Fibroblast of villous mesenchyme (primary cell): ENCODE measurements around the gene HHIP. TPM values are rescaled to one million over a fixed set of nuclear protein-coding genes. Genes with fewer than 3 reads are reported as not detected.
"Not testable (repeated sequence)": the region's sequence is repeated elsewhere in the genome, so short reads cannot be mapped to it uniquely, and the experiment has no call there.

ENCODE experiments used
- DNase-seq: peaks from one replicate; pipeline ENCODE4 v3.0.0-alpha.2; 2010; ENCODE audit warnings: low read depth
- H3K4me3 ChIP-seq: 2 replicates; pipeline ENCODE4 v1.5.1; 2011; ENCODE audit warnings: low read depth, mild to moderate bottlenecking, low read length
- total RNA-seq: library from RNA; depleted of rRNA; stranded (reverse); fragments of >200 nt; gene quantifications from 2 replicates; pipeline ENCODE4 v1.2.3, GENCODE V29; 2012
- TF ChIP-seq, protein P1 (sequence below): IDR thresholded peaks from 2 replicates; pipeline ENCODE4 v1.5.1; 2012; ENCODE audit warnings: low read depth, mild to moderate bottlenecking, low read length; ENCODE audit not compliant: insufficient read depth

HHIP gene
- total RNA-seq, 1 donor = 1.7 TPM

DNA sequence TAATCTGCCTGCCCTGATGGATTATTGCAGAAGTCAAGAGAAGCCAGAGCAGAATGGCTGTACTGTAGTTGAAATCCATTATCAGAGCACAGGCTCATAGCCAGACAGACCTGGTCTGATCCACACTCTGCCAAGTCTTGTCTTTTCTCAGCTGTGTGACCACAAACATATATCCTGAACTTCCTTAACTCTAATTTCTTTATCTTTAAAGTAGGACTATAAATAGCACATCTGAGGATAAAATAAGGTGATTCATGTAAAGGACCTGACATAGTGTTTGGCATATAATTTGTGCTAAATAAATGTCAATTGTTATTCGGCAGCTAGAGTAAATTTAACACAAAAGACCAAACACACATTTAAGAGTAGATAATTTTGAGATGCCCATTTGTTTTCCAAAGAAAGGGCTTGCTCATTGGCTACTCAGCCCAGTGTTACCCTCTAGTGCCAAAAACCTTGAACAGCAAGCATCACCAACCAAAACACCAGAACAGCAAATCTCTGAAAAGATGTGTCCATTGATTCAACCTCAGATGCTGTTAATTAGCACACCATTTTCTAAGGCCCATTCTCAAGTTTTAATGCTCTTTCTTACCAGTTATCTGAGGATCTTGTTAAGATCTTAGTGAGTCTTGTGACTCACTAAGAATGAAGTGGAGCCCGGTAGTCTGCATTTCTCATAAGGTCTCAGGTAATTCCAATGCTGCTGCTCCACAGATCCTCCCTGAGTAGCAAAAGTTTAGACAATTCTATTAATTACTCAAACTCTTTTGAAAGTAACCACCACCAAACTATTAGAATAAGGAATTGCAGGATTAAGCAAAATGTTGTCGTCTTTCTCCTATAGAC is 108.8 kb downstream of the HHIP start:
- TF ChIP-seq, protein P1, sequence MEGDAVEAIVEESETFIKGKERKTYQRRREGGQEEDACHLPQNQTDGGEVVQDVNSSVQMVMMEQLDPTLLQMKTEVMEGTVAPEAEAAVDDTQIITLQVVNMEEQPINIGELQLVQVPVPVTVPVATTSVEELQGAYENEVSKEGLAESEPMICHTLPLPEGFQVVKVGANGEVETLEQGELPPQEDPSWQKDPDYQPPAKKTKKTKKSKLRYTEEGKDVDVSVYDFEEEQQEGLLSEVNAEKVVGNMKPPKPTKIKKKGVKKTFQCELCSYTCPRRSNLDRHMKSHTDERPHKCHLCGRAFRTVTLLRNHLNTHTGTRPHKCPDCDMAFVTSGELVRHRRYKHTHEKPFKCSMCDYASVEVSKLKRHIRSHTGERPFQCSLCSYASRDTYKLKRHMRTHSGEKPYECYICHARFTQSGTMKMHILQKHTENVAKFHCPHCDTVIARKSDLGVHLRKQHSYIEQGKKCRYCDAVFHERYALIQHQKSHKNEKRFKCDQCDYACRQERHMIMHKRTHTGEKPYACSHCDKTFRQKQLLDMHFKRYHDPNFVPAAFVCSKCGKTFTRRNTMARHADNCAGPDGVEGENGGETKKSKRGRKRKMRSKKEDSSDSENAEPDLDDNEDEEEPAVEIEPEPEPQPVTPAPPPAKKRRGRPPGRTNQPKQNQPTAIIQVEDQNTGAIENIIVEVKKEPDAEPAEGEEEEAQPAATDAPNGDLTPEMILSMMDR = peak; percentile 61
- peak; percentile 35 for DNase-seq
- H3K4me3 ChIP-seq = no peak overlapping the region

DNA sequence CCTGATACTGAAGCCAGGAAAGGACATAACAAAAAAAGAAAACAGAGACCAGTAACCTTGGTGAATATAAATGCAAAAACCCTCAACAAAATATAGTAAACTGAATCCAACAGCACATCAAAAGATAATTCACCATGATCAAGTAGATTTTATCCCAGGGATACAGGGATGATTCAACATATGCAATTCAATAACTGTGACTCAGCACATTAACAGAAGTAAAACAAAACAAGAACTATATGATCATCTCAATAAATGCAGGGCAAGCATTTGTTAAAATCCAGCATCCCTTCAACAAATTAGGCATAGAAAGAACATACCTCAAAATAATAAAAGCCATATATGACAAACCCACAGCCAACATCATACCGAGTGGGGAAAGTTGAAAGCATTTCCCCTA is 112.0 kb downstream of the HHIP start:
- DNase-seq = no peak
- no peak overlapping the region for H3K4me3 ChIP-seq
- TF ChIP-seq, protein P1 = no peak

DNA sequence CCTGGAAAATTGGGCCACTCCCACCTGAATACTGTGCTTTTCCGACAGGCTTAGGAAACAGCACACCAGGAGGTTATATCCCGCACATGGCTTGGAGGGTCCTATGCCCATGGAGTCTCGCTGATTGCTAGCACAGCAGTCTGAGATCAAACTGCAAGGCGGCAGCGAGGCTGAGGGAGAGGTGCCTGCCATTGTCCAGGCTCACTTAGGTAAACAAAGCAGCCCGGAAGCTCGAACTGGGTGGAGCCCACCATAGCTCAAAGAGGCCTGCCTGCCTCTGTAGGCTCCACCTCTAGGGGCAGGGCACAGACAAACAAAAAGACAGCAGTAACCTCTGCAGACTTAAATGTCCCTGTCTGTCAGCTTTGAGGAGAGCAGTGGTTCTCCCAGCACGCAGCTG is 122.9 kb downstream of the HHIP start:
- not testable (repeated sequence) for DNase-seq

DNA sequence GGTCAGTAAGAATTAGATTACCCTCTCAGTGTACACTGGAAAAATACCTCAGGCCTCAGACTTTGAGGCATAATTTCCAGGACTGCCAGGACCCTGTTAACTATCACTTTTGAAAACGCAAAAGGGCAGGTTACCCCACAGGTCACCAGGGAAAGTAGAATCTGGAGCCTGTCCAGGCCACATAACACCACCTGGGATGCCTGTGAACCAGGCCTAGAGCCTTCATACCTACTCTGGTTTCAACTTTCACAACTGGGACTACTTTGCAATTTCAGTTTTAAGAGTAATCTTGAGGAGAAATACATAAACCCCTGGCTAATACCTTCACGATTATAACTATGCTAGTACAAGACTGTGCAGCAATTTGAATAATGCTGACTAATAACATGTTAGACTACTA is 132.4 kb downstream of the HHIP start:
- TF ChIP-seq, protein P1 = no peak
- no peak for DNase-seq
- no peak overlapping the region for H3K4me3 ChIP-seq

More for the DNA sequence above, 122.9 kb downstream of the HHIP start:
- not testable (repeated sequence) for H3K4me3 ChIP-seq

DNA sequence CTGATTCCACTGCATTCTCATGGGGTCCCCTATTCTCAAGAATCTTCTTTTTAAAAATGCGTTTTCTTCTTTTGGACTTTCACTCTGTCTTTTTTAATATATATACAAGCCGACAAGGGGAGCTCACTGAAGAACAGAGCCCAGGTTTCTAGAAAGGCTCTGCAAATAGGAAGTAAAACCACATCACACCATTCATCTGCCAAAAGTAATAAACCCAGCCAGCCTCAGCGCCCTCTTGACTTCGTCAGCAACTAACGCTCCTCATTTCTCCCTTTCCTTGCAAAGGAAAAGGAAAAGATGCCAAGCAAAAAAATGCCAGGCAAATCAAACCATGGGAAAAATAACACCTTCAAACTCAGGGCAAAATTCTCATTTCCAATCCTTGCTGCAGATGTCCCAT is 136.4 kb downstream of the HHIP start:
- no peak for DNase-seq
- TF ChIP-seq, protein P1 = no peak
- H3K4me3 ChIP-seq = no peak overlapping the region

DNA sequence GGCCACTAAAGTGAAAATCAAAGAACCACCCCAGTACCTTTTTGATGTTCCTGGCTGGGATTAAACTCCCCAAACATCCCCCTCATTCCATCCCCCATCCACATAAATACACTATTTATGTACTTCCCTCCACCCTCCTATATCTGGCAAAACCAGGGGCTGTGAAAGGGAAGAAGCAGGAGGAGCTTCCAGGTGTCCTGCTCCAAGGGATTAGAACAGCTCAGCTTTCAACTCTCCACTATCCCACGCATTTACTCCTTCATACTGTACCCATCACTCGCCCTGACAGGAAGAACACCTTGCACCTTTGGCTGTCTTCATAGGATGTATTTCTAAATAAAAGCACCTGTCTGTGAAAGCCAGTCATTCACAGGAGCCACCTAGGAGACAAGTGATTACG is 140.0 kb downstream of the HHIP start:
- H3K4me3 ChIP-seq = no peak overlapping the region
- TF ChIP-seq, protein P1 = no peak
- DNase-seq = no peak

DNA sequence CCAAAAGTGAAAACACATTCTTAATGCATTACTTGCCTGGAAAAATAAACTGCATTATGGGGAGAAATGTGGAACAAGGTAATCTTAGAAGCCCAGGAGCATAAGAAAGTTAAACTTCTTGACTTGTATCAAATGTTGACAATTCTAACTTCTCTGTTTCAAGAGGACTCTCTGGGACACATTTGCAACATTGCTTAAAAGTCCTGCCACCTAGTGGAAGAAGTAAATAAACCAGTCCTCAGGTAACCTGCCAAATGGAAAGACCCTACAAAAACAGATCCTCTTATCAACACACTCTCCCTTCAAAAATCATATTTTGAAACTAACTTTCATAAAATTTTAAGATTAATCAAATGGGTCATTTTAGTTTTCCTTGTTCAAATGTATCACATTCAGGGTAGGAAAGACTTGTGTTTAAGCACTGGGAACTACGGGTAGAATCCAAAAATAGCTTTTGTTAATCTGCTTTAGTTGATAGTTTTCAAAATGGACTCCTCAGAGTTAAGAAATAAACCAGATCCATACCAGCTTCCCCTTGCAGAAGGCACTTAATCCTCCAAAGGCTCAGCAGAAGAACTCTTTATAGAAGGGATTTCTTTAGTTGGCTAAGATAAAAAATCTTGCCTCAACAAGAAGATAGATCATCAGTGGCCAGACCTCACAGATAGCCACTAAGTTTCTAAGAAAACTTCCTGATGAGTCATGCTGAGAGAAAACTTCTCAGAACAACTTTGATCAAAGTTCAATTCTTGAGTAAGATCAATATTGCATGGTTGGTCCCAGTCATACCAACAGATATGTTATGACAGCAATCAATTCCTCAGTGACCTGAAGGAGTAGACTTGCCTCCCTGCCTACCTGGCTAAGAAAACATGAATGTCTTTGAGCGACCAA is 141.7 kb downstream of the HHIP start:
- TF ChIP-seq, protein P1 = peak; percentile 54
- no peak overlapping the region for H3K4me3 ChIP-seq
- peak; percentile 47 for DNase-seq
